ENCODE results near the gene MEG3.

MEG3 gene

DNA sequence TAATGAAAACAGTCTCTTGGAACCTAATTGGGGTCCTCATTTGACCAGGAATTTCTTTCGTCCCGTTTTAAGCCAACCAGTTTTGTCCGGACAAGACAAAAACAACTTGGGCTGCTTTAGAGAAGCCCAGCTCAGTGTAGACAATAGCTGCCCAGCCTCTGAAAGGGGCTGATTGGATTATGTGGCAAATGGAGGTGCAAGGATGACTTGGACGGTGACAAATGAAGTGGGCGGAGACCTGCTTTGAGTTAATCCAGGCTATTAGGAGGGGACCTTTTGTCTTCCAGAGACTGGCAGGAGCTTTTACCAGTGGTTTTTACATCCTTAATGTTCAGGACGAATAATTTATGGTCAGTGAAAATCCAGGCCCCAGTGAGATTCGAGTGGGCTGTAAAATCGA, 4.8 kb downstream of the MEG3 start:
- no peak for DNase-seq (ENCODE audit: low read depth in 2 of 3, low spot score in 2 of 3)

DNA sequence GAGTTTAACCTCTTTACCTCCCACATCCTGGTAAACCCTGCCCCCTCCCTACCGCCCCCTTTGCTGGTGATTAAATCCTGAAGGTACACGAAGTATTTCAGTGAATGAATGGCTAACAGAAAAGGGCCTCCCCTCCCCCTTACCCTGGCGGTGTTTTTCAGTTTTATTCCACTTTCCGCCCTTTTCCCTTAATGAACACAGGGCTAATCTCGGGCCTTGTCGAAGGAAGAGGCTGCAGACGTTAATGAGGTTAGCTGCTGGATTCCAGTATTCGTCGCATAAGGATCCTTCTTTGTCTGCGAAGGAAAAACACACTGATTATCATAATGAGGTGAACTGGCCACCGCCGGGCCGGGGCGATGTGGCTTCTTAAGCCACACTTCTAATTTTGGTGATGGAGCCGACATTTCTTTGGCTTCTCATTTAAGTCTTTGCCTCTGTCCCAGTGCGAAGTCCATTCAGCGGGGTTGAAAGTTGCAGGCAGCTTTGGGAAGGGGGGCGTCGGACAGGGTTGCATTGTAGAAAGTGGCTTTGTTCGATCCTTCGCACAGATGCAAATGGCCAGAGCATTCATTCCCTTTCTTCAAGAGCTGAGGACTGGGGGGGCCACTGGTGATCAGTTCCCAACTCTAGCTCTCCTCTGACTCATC, 6.5 kb downstream of the MEG3 start:
- no peak for DNase-seq (ENCODE audit: low read depth in 2 of 3, low spot score in 2 of 3)

DNA sequence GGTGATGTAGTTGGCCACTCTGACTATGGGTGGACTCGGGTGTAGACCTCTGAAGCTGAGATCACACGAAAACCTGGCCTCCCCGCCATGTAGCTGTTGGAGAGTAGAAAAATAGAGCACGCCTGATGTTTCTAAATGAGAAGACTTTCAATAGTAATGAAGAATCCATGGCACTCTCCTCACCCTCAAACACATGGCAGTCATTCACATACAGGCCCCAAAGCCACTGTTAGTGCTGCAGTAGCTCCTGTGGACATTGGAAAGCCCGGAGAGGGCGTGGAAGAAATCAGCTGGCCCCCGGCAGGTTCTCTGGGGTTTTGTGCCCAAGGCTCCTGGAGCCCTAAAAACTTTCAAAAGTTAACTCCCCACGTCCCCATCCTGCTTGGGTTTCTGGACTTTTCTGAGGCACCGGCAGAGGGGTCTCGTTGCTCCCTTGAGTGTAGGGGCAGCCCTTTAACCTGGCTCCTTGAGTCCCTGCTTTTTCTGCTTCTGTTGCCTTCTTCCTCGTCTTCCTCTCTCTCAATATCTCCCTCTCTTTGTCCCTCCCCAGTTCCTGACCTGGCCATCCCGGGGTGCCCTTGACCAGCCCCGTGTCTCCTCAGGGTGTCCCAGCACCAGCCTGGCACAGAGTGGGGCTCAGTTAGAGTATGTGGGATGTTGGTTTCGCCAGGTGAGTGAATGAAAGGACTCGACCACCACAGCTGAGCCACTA, 8.3 kb downstream of the MEG3 start:
- DNase-seq (ENCODE audit: low read depth in 2 of 3, low spot score in 2 of 3) = no peak

DNA sequence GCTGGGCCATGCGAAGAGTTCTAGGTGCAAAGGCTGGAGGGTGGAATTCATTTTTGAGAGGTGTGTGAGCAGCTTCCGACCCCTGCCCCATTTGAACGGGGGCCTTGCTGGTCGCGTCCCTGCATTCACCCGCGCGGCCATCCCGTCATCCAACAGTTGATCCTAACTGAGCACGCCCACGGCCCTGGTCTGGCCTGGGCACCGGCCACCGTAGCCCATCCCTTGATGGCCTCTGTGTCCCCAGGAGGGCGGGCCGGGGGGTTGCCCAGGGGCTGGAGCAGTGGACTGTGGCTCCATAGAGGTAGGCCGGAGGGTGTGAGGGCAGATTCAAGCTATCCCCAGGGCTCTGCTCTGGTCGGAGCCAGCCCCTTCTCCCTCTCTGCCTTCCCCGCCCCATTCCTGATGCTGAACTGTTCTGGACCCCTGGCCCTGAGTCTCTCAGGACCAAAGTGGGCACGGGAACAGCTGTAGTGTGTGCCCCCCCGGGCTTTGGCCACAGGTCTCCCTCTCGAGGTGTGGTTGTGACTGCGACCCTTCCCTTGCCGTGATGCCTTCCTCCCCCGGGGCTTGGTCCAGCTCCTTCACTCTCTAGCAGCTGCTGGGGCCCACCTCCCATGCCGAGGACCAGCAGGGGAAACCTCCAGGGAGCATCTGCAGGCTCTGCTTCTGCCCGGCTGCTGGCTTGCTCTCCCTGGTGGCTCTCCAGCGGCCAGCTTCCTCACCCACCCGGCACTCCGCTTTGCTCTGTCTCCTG, 9.1 kb downstream of the MEG3 start:
- no peak for DNase-seq (ENCODE audit: low read depth in 2 of 3, low spot score in 2 of 3)

DNA sequence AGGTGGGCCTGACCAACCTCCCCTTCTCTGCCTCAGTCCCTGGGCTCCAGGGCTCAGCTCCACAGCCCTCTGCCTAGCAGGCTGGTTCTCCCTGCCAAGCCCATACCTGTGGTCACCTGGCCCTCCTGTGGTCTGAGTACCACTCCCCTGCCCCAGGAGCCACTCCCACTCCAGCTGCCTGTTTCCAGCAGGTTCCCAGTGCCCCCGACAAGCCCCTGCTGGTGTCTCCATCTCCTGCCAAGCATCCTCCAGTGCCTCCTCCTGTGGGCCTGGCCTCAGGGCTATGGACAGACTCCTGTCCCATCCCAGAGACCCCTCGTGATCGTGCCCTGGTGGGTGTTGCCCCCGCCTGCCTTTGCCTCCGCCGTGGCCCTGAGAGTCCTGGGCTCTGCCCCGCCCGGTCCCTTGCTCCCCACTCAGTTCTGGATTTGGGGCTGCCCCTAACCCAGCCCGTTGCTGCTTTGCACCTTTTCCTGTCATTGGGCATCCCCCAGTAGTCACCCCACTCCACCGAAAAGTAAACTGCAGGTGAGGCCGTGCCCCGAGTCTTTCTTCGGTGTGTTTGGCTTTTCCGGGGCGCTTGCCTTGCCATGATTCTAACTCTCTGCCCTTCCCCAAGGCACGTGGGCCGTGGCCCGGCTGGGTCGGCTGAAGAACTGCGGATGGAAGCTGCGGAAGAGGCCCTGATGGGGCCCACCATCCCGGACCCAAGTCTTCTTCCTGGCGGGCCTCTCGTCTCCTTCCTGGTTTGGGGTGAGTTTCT, 9.8 kb downstream of the MEG3 start:
- no peak for DNase-seq (ENCODE audit: low read depth in 2 of 3, low spot score in 2 of 3)

DNA sequence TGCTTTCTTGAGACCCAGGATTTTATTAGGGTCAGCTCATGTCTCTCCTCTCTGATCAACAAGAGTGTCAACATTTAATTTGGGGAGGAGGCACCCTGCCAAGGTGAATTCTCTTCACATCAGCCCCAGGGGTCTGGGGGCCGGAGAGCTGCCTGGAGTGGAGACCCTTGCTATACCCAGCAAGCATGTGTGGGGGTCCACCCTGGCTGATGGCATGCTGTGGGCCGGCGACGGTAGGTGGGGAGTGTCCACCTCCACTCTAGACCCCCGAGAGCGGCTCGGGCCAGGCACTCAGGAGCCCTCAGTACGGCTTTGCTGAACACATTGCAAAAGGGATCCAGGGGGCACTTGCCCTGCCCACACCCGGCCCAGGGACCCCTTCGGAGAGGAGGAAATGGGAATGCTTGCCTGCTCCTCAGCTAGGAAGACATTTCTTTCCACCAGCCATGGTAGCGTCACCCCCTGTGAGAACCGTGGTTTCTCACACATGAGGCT, 10.4 kb downstream of the MEG3 start:
- no peak for DNase-seq (ENCODE audit: low read depth in 2 of 3, low spot score in 2 of 3)

DNA sequence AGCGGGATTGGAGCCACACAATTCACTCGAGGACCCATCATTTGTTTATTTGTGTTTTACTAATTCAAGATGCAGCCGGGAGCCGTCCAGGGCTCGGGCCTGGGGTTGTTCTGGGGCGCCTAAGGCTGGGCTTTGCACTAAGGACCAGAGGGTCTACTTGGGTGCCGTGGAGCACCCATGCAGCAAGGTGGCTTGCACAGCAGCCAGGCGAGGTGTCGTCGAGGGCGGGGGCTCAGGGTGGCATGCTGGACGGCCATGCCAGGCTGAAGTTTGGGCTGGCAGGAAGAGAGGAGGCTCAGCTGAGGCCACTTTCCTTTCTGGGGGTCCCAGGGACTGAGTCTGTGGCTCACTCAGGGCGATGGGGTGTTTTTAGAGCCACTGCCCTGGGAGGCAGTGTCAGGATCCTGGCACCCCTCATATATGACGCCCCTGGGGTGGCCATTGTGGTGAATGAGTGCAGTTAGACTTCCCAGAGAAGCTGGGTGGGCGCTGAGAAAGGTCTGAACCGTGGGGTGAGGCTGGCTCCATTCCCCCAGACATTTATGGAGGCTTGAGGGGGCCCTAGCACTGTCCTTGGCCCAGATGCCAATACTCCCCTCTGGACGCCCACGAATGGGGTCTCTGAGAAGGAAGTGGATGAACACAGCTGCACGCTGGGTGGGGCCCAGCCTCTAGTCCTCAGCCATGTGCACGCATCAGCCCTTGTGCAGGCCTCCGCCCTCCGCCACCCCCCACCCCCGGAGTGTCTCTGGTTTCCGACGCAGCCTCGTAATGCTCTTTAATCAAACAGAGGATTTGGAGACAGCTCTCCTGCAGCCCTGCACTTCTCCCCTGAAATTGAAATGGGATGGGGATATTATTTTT, 11.3 kb downstream of the MEG3 start:
- DNase-seq (ENCODE audit: low read depth in 2 of 3, low spot score in 2 of 3) = no peak

DNA sequence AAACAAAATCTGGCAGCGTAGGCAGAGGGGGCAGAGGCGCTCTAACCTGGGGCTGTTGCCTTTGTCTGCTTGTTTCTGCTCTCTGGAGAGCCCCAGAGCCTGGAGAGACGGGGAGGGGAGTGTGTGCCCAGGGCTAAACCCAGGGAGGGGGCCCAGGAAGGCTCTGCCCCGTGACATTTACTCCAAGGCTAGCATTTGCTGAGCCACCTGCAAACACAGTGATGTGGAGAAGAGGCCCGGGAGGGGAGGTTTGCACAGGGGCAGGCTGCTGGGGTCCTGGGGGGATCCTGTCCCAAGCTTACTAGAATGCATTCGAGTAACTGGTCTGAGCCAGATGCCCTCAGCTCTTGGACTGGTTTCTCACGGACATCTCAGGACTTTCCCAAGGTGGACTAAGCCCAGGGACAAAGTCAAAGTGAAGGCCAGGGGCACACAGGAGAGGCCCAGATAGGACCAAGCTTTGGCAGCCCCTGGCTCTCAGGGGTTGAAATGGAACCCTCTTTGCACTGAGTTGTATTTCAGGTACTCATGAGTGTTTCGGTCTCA, 12.0 kb downstream of the MEG3 start:
- no peak for DNase-seq (ENCODE audit: low read depth in 2 of 3, low spot score in 2 of 3)

DNA sequence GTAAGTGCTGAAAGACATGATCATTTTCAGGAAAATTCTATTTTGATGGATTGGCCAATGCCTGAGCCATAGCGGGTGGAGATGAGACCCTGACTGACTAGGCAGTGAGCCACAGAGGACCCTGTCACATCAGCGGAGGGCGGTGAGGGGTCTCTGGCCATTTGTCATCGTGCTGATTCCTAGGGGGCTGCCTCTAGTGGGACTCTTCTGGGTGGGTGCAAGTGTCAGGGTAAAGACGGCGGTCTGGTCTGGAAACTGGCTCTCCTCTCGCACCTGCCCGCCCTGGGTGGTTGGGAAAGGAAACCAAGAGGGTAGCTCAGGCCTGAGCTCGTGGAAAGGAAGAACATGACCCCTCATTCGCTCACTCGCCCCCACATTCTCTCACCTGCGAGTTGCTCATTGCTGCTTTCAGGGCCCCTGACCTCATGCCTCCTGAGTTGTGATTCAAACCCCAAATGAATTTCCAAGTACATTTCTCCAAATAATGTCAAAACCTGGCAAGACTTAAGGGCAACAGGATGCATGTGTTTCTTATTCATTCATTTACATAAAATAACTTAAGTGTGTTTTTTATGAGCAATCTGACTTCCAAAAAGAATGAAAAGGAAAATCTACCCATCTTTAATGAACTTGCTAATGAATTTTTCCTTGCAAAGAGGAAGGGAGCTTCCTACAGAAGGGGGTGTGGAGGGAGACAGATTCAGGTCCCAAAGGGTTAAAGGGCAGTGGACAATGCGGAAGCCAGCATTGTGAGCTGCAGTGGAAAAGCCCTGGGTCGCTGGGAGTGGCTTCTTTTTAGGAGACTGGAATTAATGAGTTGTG, 12.8 kb downstream of the MEG3 start:
- no peak for DNase-seq (ENCODE audit: low read depth in 2 of 3, low spot score in 2 of 3)

DNA sequence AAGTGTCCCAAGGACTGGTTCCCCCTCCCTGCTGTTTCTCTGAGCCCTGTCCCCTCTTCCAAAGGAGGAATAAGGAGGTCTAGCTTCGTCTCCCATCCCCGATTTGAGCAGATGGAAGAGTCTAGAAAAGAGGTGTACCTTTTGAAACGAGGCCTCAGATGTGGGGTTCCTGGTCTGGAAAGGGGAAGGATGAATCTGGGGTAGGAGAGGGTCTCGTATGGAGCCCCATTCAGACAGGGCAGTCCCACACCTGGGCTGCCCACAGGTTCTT, 13.3 kb downstream of the MEG3 start:
- DNase-seq (ENCODE audit: low read depth in 2 of 3, low spot score in 2 of 3) = no peak

DNA sequence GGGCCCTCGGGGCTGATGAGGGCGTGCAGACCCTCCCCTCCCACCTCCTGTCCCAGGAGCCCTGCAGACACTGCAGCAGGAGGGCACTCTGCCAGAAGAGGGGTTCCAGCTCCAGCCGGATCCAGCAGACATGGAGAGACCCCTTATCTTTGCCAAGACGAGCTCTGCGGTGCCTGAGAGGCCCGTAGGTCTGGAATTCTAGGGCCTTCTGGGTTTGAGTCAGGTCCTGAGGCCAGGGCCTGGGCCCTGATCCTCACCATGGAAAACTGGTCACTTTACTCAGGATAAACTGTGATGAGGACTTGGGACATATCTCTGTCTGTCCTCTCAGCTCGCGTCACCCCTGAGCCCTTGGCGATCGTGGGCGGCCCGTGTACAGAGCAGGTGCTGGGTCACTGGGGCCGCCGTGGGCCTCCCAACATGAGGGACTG, 13.8 kb downstream of the MEG3 start:
- no peak for DNase-seq (ENCODE audit: low read depth in 2 of 3, low spot score in 2 of 3)

DNA sequence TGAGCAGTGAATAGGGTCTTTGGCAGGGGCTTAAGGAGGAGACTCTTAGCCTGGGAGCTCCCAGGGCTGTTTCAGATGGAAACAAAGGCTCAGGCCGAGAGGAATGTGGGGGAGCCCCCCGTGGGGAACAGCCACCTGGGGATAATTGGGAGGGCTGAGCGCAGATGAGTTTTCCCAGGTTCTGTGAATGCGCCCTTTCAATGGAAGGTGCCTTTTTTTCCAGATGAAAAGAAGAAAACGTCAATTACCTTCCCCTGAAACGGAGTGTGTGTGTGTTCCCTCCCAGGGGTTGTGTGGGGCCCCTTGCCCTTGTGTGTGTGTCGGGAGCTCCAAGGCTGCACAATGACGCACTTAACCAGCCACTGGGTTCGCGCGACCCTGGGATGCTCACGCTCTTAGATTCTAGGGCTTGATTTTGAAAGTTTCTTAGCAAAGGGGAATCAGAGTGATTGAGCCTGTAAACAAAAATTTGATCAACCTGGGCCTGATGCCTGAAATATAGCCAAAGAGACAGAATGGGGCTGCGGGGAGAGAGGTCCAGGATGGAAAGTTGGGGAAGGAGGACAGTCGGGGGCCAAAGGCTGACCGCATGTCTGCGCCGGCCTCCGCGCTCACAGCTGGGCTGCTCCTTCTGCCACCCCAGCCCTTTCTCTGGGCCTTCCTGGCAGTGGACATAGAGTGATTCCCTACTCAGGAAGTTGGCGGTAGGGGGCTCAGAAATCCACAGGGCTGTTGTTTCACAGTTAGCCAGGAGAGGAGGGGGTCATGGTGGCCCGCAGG, 14.6 kb downstream of the MEG3 start:
- DNase-seq (ENCODE audit: low read depth in 2 of 3, low spot score in 2 of 3) = no peak

DNA sequence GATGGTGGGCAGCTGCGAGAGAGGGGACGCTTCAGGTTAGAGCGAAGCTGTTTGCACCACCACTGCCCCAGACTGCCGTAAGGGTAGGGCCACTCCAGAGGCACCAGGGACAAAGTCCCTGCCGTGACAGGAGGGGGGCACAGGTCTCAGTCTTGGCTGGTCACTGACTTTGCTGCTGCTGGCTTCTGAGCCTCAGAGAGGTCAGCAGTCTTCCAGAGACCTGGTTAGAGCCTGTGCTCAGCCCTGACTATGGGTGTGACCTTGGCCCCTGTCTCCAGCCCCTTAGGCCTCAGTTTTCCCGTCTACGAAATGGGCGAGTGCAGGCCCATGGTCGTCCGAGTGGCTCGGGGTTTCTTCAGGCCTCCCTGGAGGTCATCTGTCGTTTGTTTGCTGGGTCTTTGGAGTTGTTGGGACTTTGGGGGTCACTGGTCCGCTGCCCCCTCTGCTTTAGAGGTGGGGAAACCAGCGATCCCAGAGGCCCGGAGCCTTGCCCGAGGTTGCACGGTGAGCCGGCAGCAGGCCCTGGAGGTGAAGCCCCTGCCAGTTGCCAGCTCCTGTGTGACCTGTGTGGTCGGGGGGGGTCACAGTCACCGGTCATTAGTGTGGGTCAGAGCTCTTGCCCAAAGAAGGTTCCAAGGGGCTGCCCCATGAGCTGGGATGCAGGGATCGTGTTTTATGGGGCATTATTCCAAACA, 15.3 kb downstream of the MEG3 start:
- DNase-seq (ENCODE audit: low read depth in 2 of 3, low spot score in 2 of 3) = no peak

DNA sequence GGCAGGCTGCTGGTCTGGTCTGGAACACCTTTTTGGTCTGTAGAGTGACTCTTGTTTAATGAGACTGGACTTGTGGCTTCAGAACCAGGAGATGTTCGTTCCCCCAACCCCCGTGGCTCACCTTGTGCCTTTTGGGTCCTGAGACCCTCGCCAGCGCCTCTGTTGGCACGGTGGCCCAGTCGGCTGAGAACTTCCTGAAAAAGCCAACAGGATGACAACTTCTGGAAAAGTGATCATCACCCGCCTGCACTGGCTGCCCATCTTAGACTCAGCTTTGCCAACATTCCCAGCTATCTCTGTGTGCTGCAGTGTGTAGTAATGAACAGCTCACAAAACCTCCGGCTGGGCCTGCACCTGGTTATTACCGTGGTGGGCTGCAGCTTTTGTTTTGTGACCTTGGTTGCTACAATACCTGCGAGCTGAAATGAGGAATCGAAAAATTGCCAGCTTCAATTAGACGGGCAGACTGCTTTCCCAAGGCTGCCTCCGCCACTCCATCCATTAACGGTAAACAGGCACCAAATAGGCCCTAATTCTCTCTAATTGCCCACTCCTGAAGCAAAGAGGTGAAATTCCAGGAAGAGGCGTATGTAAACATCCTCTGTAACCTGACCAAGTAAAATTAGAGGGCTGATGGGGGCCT, 16.0 kb downstream of the MEG3 start:
- DNase-seq (ENCODE audit: low read depth in 2 of 3, low spot score in 2 of 3) = no peak

DNA sequence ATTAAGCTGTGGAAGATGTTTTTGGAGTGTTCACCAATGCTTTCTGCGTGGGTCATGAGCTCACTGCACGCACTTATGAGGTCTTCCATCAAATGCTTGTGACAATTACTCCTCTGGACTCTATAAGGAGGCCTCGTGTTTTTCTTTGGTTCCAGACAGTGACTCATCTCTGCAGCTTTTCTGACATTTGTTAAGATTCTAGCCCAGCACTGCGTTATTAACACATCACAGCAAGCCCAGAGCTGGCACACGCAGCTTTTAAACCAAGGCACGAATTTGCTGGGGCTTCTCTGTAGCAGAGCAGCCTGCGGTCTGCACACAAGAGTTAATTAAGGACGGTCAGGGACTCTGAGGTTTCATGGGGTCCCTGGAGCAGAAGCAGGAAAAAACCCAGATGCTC, 16.9 kb downstream of the MEG3 start:
- no peak for DNase-seq (ENCODE audit: low read depth in 2 of 3, low spot score in 2 of 3)

DNA sequence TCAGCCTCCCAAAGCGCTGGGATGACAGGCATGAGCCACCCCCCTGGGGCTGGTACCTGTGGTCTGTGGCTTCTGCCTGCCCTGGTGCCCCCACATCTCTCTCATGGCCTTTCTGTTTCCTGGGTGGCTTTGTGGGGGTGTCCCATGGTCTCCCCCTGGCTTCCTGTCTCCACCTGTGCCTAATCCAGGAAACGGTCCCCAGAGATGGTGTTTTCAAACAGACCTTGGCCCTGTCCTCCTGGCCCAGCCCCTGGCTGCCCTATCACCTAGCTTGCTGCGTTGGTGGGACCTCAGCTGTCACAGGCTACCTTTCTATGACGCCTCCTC, 18.1 kb downstream of the MEG3 start:
- DNase-seq (ENCODE audit: low read depth in 2 of 3, low spot score in 2 of 3) = no peak

DNA sequence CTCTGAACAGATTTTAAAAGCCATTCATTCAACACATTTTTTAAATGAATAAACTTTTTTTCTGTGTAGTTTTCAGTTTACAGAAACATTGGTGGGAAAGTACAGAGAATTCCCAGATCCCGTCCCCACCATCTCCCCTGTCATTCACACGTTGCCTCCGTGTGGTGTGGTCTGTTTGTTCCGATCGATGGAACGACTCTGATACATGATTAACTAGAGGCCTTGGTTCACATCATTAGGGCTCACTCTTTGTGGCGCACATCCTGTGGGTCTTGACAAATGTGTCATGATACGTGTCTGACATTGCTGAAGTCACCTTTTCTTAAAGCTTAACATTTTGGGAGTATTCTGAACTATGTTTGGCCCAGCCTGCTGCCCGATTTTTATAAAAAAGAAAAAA, 18.5 kb downstream of the MEG3 start:
- no peak for DNase-seq (ENCODE audit: low read depth in 2 of 3, low spot score in 2 of 3)

DNA sequence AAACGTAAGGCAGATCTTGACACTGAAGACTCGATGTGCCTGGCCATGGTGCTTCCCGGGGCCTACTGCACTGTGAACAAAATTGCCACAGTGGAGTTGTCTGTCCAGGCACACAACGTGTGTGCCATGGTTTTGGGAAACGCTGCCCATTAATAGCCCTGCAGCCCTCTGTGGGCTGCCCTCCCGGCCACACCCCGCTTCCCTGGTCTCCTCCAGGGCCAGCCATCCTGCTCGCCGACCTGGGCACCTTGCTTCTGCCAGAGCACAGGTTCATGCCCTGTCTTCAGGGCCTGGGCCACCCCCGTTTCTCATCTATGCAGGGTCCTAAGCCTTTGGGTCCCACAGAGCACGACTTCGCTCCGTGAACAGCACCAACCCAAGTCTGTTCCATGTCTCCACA, 18.9 kb downstream of the MEG3 start:
- no peak for DNase-seq (ENCODE audit: low read depth in 2 of 3, low spot score in 2 of 3)

All from activated CD8-positive, alpha-beta memory T cell treated with anti-CD3 and anti-CD28 coated beads for 48 hours (primary cell).